Measurements from ENCODE around the gene SFSWAP. TPM values are rescaled to one million over a fixed set of nuclear protein-coding genes. Genes with fewer than 3 reads are reported as not detected.
"Not testable (repeated sequence)": the region's sequence is repeated elsewhere in the genome, so short reads cannot be mapped to it uniquely, and the experiment has no call there.

SFSWAP gene
- polyA plus RNA-seq, 3 donors: 43.9 to 61.8 (median 44.8) TPM

GRCh38 chr12:131773582-131774221 is 62.8 kb downstream of the SFSWAP start:
- no peak for DNase-seq (ENCODE audit: extremely low read depth in 1 of 11, low read depth in 9 of 11, low spot score in 4 of 11)

- DNase-seq (ENCODE audit: extremely low read depth in 1 of 11, low read depth in 9 of 11, low spot score in 4 of 11): no peak
Measured at GRCh38 chr12:131774576-131775391, 63.9 kb downstream of the SFSWAP start.

GRCh38 chr12:131775392-131776236 is 64.7 kb downstream of the SFSWAP start:
- DNase-seq (ENCODE audit: extremely low read depth in 1 of 11, low read depth in 9 of 11, low spot score in 4 of 11): no peak

- DNase-seq (ENCODE audit: extremely low read depth in 1 of 11, low read depth in 9 of 11, low spot score in 4 of 11): no peak
Measured at GRCh38 chr12:131776237-131776889, 65.5 kb downstream of the SFSWAP start.

GRCh38 chr12:131777269-131777668 is 66.4 kb downstream of the SFSWAP start:
- DNase-seq (ENCODE audit: extremely low read depth in 1 of 11, low read depth in 9 of 11, low spot score in 4 of 11): not testable (repeated sequence)

GRCh38 chr12:131779027-131779426 is 68.1 kb downstream of the SFSWAP start:
- DNase-seq (ENCODE audit: extremely low read depth in 1 of 11, low read depth in 9 of 11, low spot score in 4 of 11): no peak

- no peak for DNase-seq (ENCODE audit: extremely low read depth in 1 of 11, low read depth in 9 of 11, low spot score in 4 of 11)
Measured at GRCh38 chr12:131782061-131782460, 71.2 kb downstream of the SFSWAP start.

GRCh38 chr12:131783915-131784541 is 73.1 kb downstream of the SFSWAP start:
- DNase-seq (ENCODE audit: extremely low read depth in 1 of 11, low read depth in 9 of 11, low spot score in 4 of 11): no peak

GRCh38 chr12:131784909-131785762 is 74.2 kb downstream of the SFSWAP start:
- no peak for DNase-seq (ENCODE audit: extremely low read depth in 1 of 11, low read depth in 9 of 11, low spot score in 4 of 11)

- no peak for DNase-seq (ENCODE audit: extremely low read depth in 1 of 11, low read depth in 9 of 11, low spot score in 4 of 11)
Measured at GRCh38 chr12:131785763-131786330, 75.0 kb downstream of the SFSWAP start.

- no peak for DNase-seq (ENCODE audit: extremely low read depth in 1 of 11, low read depth in 9 of 11, low spot score in 4 of 11)
Measured at GRCh38 chr12:131786331-131786730, 75.4 kb downstream of the SFSWAP start.

- DNase-seq (ENCODE audit: extremely low read depth in 1 of 11, low read depth in 9 of 11, low spot score in 4 of 11): no peak
Measured at GRCh38 chr12:131787143-131787660, 76.3 kb downstream of the SFSWAP start.

- no peak for DNase-seq (ENCODE audit: extremely low read depth in 1 of 11, low read depth in 9 of 11, low spot score in 4 of 11)
Measured at GRCh38 chr12:131788070-131788469, 77.2 kb downstream of the SFSWAP start.

- DNase-seq (ENCODE audit: extremely low read depth in 1 of 11, low read depth in 9 of 11, low spot score in 4 of 11): no peak
Measured at GRCh38 chr12:131789638-131790037, 78.7 kb downstream of the SFSWAP start.

- no peak for DNase-seq (ENCODE audit: extremely low read depth in 1 of 11, low read depth in 9 of 11, low spot score in 4 of 11)
Measured at GRCh38 chr12:131793243-131794022, 82.5 kb downstream of the SFSWAP start.

- no peak for DNase-seq (ENCODE audit: extremely low read depth in 1 of 11, low read depth in 9 of 11, low spot score in 4 of 11)
Measured at GRCh38 chr12:131794061-131794460, 83.2 kb downstream of the SFSWAP start.

- no peak for DNase-seq (ENCODE audit: extremely low read depth in 1 of 11, low read depth in 9 of 11, low spot score in 4 of 11)
Measured at GRCh38 chr12:131794573-131794972, 83.7 kb downstream of the SFSWAP start.
